OCI-LY3 (cell line): ENCODE measurements around the gene JAKMIP2.

ENCODE experiments used
- CTCF ChIP-seq: fragments of 200-600, 300-600 bp; sonication (generic); IDR thresholded peaks from 2 replicates; pipeline ENCODE4 v1.5.1; 2014; ENCODE audit warnings: antibody characterized with exemption, low read length, low read depth
- EZH2phosphoT487 ChIP-seq: fragments of 200-600 bp; shearing (Covaris generic); IDR thresholded peaks from 2 replicates; pipeline ENCODE4 v1.6.1; 2018; ENCODE audit warnings: antibody characterized with exemption, mixed run types, low read depth

- TF ChIP-seq CTCF = no peak
- TF ChIP-seq EZH2phosphoT487 = no peak
Measured at GRCh38 chr5:147751156-147751830, 31.2 kb downstream of the JAKMIP2 start.
